HG03159 (cell line): Measurements from ENCODE around the gene SUV39H1.
A peak's percentile ranks its signal among the peaks of the same experiment; 100 is the strongest.

Experiments
- ATAC-seq: cut with Tn5 transposase; IDR thresholded peaks from one replicate; pipeline ENCODE4 v1.9.1; 2021; ENCODE audit warnings: mild to moderate bottlenecking, moderate library complexity; ENCODE audit not compliant: unreplicated experiment

Gene SUV39H1

GRCh38 chrX:48711929-48712505 lies 15.5 kb downstream of the SUV39H1 start:
- ATAC-seq = no peak

GRCh38 chrX:48713847-48714246 lies 17.3 kb downstream of the SUV39H1 start:
- no peak for ATAC-seq

- no peak for ATAC-seq
Observed at GRCh38 chrX:48714573-48714972, 18.0 kb downstream of the SUV39H1 start.

- ATAC-seq = no peak
Observed at GRCh38 chrX:48715072-48715471, 18.5 kb downstream of the SUV39H1 start.

- ATAC-seq = no peak
Observed at GRCh38 chrX:48715876-48716502, 19.5 kb downstream of the SUV39H1 start.

GRCh38 chrX:48719958-48720357 lies 23.4 kb downstream of the SUV39H1 start:
- no peak for ATAC-seq

GRCh38 chrX:48720577-48721250 lies 24.2 kb downstream of the SUV39H1 start:
- ATAC-seq = no peak

GRCh38 chrX:48721916-48722315 lies 25.4 kb downstream of the SUV39H1 start:
- no peak for ATAC-seq

GRCh38 chrX:48726596-48726995 lies 30.1 kb downstream of the SUV39H1 start:
- no peak for ATAC-seq

GRCh38 chrX:48728653-48729052 lies 32.1 kb downstream of the SUV39H1 start:
- ATAC-seq = no peak

GRCh38 chrX:48736303-48736702 lies 39.8 kb downstream of the SUV39H1 start:
- ATAC-seq = no peak

GRCh38 chrX:48736878-48737212 lies 40.3 kb downstream of the SUV39H1 start:
- no peak for ATAC-seq

GRCh38 chrX:48737213-48737938 lies 40.8 kb downstream of the SUV39H1 start:
- ATAC-seq = peak; percentile 97

- ATAC-seq = no peak
Observed at GRCh38 chrX:48737940-48738339, 41.4 kb downstream of the SUV39H1 start.

- no peak for ATAC-seq
Observed at GRCh38 chrX:48741834-48742233, 45.3 kb downstream of the SUV39H1 start.

GRCh38 chrX:48745222-48745621 lies 48.7 kb downstream of the SUV39H1 start:
- no peak for ATAC-seq

- no peak for ATAC-seq
Observed at GRCh38 chrX:48747415-48748016, 51.0 kb downstream of the SUV39H1 start.

GRCh38 chrX:48749182-48749581 lies 52.6 kb downstream of the SUV39H1 start:
- ATAC-seq = no peak

GRCh38 chrX:48751343-48751742 lies 54.8 kb downstream of the SUV39H1 start:
- no peak for ATAC-seq

- ATAC-seq = no peak
Observed at GRCh38 chrX:48752498-48752897, 56.0 kb downstream of the SUV39H1 start.

- no peak for ATAC-seq
Observed at GRCh38 chrX:48753708-48754228, 57.2 kb downstream of the SUV39H1 start.
